AG09319 (cell line): Measurements from ENCODE around the gene EIPR1.

Experiments used
- DNase-seq: peaks from one replicate; pipeline ENCODE4 v3.0.0-alpha.2; 2010; ENCODE audit warnings: low read depth; ENCODE audit errors: extremely low read depth
- CTCF ChIP-seq: IDR thresholded peaks from 2 replicates; pipeline ENCODE4 v1.5.1; 2011; ENCODE audit warnings: low read depth, mild to moderate bottlenecking, inconsistent platforms, low read length, moderate library complexity

Gene EIPR1

DNA sequence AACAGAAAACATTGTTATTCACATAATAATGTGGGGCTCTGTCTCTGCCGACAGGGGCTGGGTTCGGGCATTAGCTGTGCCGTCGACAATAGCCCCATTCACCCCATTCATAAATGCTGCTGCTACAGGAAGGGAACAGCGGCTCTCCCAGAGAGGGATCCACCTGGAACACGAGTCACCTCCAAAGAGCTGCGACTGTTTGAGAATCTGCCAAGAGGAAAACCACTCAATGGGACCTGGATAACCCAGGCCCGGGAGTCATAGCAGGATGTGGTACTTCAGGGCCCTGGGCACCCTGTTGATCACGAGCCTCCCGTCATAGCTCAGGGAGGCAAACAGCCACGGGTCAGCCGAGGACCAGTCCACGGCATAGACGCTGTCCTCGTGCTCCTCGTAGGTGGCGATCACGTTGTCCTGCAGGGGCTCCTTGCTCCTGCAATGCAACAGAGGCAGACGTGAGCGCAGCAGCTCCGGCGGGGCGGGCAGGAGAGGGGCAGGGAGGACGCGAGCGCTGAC is 188.5 kb downstream of the EIPR1 start:
- DNase-seq: no peak
- no peak for TF ChIP-seq CTCF

- no peak for TF ChIP-seq CTCF
- DNase-seq: no peak
Observed at GRCh38 chr2:3188405-3188946, 189.1 kb downstream of the EIPR1 start.

GRCh38 chr2:3187467-3187866 is 190.2 kb downstream of the EIPR1 start:
- DNase-seq: no peak
- no peak for TF ChIP-seq CTCF

DNA sequence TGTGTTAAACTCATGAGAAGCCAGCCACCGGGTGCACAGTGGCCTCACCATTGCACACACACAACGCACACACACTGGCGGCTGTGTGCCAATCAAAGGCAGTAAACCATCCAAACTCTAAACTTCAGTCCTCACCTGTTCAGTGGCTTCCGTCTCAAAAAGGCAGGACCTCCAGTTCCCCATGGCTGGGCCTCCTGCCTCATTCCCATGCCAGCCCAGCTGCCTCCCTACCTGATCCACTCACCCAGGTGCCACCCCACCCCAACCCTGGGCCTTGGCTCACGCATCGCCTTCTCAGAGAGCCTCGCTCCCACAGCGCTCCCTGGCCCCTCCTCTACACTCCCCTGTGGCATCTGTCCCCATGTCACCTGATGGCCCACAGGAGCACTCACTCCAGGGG is 190.9 kb downstream of the EIPR1 start:
- DNase-seq: no peak
- TF ChIP-seq CTCF: no peak

GRCh38 chr2:3185910-3186309 is 191.7 kb downstream of the EIPR1 start:
- no peak for DNase-seq
- no peak for TF ChIP-seq CTCF

DNA sequence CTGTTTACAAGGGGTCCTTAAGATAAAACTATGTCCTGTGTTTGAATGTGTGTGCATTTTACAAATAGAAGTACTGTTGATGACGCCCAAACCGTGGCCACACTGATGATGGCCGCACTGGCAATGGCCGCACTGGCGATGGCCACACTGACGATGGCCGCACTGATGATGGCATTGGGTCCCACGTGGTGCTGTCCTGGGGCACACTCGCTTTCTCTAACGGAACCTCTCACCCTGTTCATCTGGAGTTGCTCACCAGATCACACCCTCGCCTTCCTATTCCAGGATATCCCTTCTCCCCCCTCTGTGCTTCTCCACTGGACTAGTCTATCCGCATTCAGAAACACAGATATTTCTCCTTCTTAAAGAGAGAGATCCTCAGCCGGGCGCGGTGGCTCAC is 192.4 kb downstream of the EIPR1 start:
- no peak for TF ChIP-seq CTCF

GRCh38 chr2:3184167-3184566 is 193.5 kb downstream of the EIPR1 start:
- TF ChIP-seq CTCF: no peak

More for the DNA sequence above, 192.4 kb downstream of the EIPR1 start:
- no peak for DNase-seq

More at GRCh38 chr2:3184167-3184566, 193.5 kb downstream of the EIPR1 start:
- DNase-seq: no peak
